ENCODE data around the gene CHST11. TPM values are rescaled to one million over a fixed set of nuclear protein-coding genes. Genes with fewer than 3 reads are reported as not detected.

CHST11 gene
- total and polyA plus RNA-seq, 9 of the 15 experiments (the other 6 are each of a cell fraction or from before 2014, with no cell fraction given): 2.3 to 38.7 (median 15.0) TPM

- Histone ChIP-seq H3K9me1 (ENCODE audit: control insufficient read depth, insufficient read depth, low read length) (no peaks in the 10 kb centered on the region), H3K4me1 (replicated peaks in 1 of 2; ENCODE audit: control insufficient read depth in 2 of 2, insufficient read depth in 2 of 2, low read length in 2 of 2) (peaks cover 30 to 41% of the 10 kb centered on the region in 2 experiments; a peak in 4 of 5 replicates), H4K20me1 (replicated peaks; ENCODE audit: control insufficient read depth, insufficient read depth, low read length) (peaks cover 11% of the 10 kb centered on the region; the same call in 1 of the 2 replicates), H3K79me2 (ENCODE audit: control insufficient read depth, insufficient read depth, low read length) (peaks cover 31% of the 10 kb centered on the region), H3K36me3 (ENCODE audit: control insufficient read depth, insufficient read depth, low read length) (peaks cover 7% of the 10 kb centered on the region; the same call in 1 of the 3 replicates), H3K9ac (ENCODE audit: insufficient read depth in 1 of 2, low read depth in 2 of 2, low read length in 2 of 2) (0 out of 4 replicates have a peak overlapping the region, but pooled peaks of 1 of the 2 experiments have one; percentile 36), H3K4me2 (ENCODE audit: insufficient read depth, low read length) (no peak overlapping the region), H2AFZ (ENCODE audit: low read depth, low read length) (no peak overlapping the region), H3K27me3 (ENCODE audit: control insufficient read depth in 2 of 2, insufficient read depth in 2 of 2, low read length in 2 of 2) (no peaks in the 10 kb centered on the region), H3K9me3 (replicated peaks; ENCODE audit: control insufficient read depth, insufficient read depth, low read depth, low read length) (no peaks in the 10 kb centered on the region), H3K27ac (ENCODE audit: extremely low read depth, low read depth, low read length) (no peak overlapping the region), H3K4me3 (no peak overlapping the region)
- FAIRE-seq: peak; percentile 85
- DNase-seq (ENCODE audit: extremely low read depth in 1 of 4, low spot score in 3 of 4): peak in 2 of 4 experiments; percentile 30 to 39
- ATAC-seq: peak; percentile 59
- CTCF ChIA-PET (ENCODE audit: low intra/inter-chr PET ratio): interaction anchor here (0.6 to 1.5 kb wide), 4 partner anchors 157 to 454 kb away, joined by 3 read pairs; partner anchors contain the start of genes CHST11 and TXNRD1
- BruUV-seq (replicated peaks): no TSS peak
- WGBS (ENCODE audit: insufficient coverage, low coverage, missing lambda C conversion rate): 71% methylated on average over 19 of the region's 19 CpGs
- in situ Hi-C loops (cut with MboI): loop anchor here (10.0 kb wide), 1 partner anchor 284 kb away; no protein-coding TSS in a partner anchor
- POLR2A ChIA-PET: interaction anchor here (0.7 to 1.4 kb wide), 2 partner anchors 9 to 227 kb away, joined by 3 read pairs; no protein-coding TSS in a partner anchor
- intact Hi-C loops (cut with micrococcal nuclease): loop anchor here (5.0 to 10.0 kb wide), 3 partner anchors 156 to 287 kb away; partner anchors contain the start of gene CHST11
- peak; percentile 36 to 48; a peak in 2 of 4 replicates for TF ChIP-seq NRF1 (conservative IDR thresholded peaks at IDR 0.05 in 1 of 2, IDR thresholded peaks at IDR 0.05 in 1 of 2)
- TF ChIP-seq PRPF4 (IDR thresholded peaks at IDR 0.05; ENCODE audit: insufficient read depth, low read depth, low read length, poor library complexity, severe bottlenecking): no peak
- no peak for TF ChIP-seq HNRNPK (IDR thresholded peaks at IDR 0.05; ENCODE audit: low read depth, low read length, poor library complexity, severe bottlenecking)
- peak; percentile 55; the same call in 1 of the 2 replicates for TF ChIP-seq REST (IDR thresholded peaks at IDR 0.05; ENCODE audit: borderline replicate concordance)
- no peak for TF ChIP-seq REST (CRISPR knock-in tag; IDR thresholded peaks at IDR 0.05; ENCODE audit: low read depth)
- no peak for TF ChIP-seq E2F1 (CRISPR knock-in tag; IDR thresholded peaks at IDR 0.05)
- 0 out of 2 replicates have a peak, but pooled peaks have one; percentile 25 for TF ChIP-seq ARID2 (IDR thresholded peaks at IDR 0.05)
- no peak for TF ChIP-seq RBBP5 (IDR thresholded peaks at IDR 0.05; ENCODE audit: borderline replicate concordance, insufficient read depth, low read length, poor library complexity, severe bottlenecking)
- peak; percentile 65; the same call in 1 of the 2 replicates for TF ChIP-seq ZNF263 (CRISPR knock-in tag; IDR thresholded peaks at IDR 0.05; ENCODE audit: borderline replicate concordance)
These were observed 212.5 kb downstream of the CHST11 start for GRCh38 chr12:104669089-104669721.
